OCI-LY7 (cell line): ENCODE results near the gene PSKH1. TPM values are rescaled to one million over a fixed set of nuclear protein-coding genes. Genes with fewer than 3 reads are reported as not detected.

Experiments used
- BruUV-seq: library from RNA; stranded (reverse); fragments of 400-500 nt; replicated peaks from 2 replicates; lab custom pipeline; 2021; lab: Mats Ljungman, UMichigan
- CTCF ChIA-PET: fragments of 300-600 bp; sonication (Branson Sonifier 250); formaldehyde crosslinking; loops from one replicate; lab custom pipeline; 2022; ENCODE audit warnings: antibody characterized with exemption; ENCODE audit not compliant: unreplicated experiment; lab: Charles Lee
- POLR2A ChIA-PET: fragments of 300-600 bp; sonication (Branson Sonifier 250); formaldehyde crosslinking; loops from one replicate; lab custom pipeline; 2022; ENCODE audit warnings: antibody characterized with exemption; lab: Charles Lee
- DNase-seq: peaks from one replicate; pipeline ENCODE4 v3.0.0-alpha.2; 2015; ENCODE audit warnings: low spot score
- H2AFZ ChIP-seq: fragments of 200-600 bp; sonication (generic), shearing (Covaris generic); 2 replicates; pipeline ENCODE4 v1.6.1; 2014; ENCODE audit warnings: mild to moderate bottlenecking, antibody characterized with exemption, low read length, moderate library complexity
- H3K27ac ChIP-seq: fragments of 200-600 bp; sonication (generic); 2 replicates; pipeline ENCODE4 v1.5.1; 2014; ENCODE audit warnings: mixed run types, low read depth, mild to moderate bottlenecking, moderate library complexity, low read length, inconsistent platforms; ENCODE audit not compliant: poor library complexity, severe bottlenecking
- H3K36me3 ChIP-seq: fragments of 200-600 bp; sonication (generic); 2 replicates; pipeline ENCODE4 v1.6.1; 2014; ENCODE audit warnings: mild to moderate bottlenecking, antibody characterized with exemption, low read length, moderate library complexity, mixed read lengths; ENCODE audit not compliant: insufficient read depth
- H3K4me1 ChIP-seq: fragments of 200-600 bp; sonication (generic); 2 replicates; pipeline ENCODE4 v1.5.1; 2014; ENCODE audit warnings: mild to moderate bottlenecking, low read length; ENCODE audit not compliant: insufficient read depth, poor library complexity, severe bottlenecking
- H3K4me2 ChIP-seq: fragments of 200-600 bp; sonication (generic); 2 replicates; pipeline ENCODE4 v1.6.1; 2014; ENCODE audit warnings: mild to moderate bottlenecking, low read length
- H3K4me3 ChIP-seq: fragments of 200-600 bp; sonication (generic); 2 replicates; pipeline ENCODE4 v1.5.1; 2014; ENCODE audit warnings: mild to moderate bottlenecking, low read depth, low read length; ENCODE audit not compliant: poor library complexity, severe bottlenecking
- H3K79me2 ChIP-seq: fragments of 200-600 bp; sonication (generic); 2 replicates; pipeline ENCODE4 v1.6.1; 2016; ENCODE audit warnings: low read depth, mild to moderate bottlenecking, low read length, moderate library complexity, mixed read lengths; ENCODE audit not compliant: insufficient read depth
- H3K9me2 ChIP-seq: fragments of 200-600 bp; sonication (generic); 2 replicates; pipeline ENCODE4 v1.6.1; 2016; ENCODE audit warnings: mild to moderate bottlenecking, low read length, mixed read lengths; ENCODE audit not compliant: insufficient read depth
- H3K9me3 ChIP-seq: fragments of 200-600 bp; sonication (generic); 2 replicates; pipeline ENCODE4 v1.6.1; 2014; ENCODE audit warnings: mild to moderate bottlenecking, mixed run types, low read length, mixed read lengths
- H4K20me1 ChIP-seq: fragments of 200-600 bp; sonication (generic); 2 replicates; pipeline ENCODE4 v1.6.1; 2014; ENCODE audit warnings: mild to moderate bottlenecking, antibody characterized with exemption, low read length, moderate library complexity, mixed read lengths; ENCODE audit not compliant: insufficient read depth
- CTCF ChIP-seq: fragments of 200-600 bp; sonication (generic); conservative IDR thresholded peaks from 2 replicates; pipeline ENCODE4 v1.5.1; 2014; ENCODE audit warnings: mild to moderate bottlenecking, antibody characterized with exemption, low read length, moderate library complexity, mixed read lengths
- EZH2phosphoT487 ChIP-seq: fragments of 200-600 bp; sonication (generic); IDR thresholded peaks from 2 replicates; pipeline ENCODE4 v1.6.1; 2018; ENCODE audit warnings: low read depth, borderline replicate concordance, mild to moderate bottlenecking, mixed run types, antibody characterized with exemption, low read length, moderate library complexity, mixed read lengths
- intact Hi-C: fragments of 100-400 bp; cut with micrococcal nuclease; formaldehyde crosslinking; loops from one replicate; pipeline ENCODE4 v1.10.0; 2022; ENCODE audit not compliant: unreplicated experiment
- total RNA-seq, 2 experiments: library from RNA; depleted of rRNA in 1 of 2; stranded (reverse); fragments of >200 nt in 1 of 2; shearing (Covaris generic) in 1 of 2; gene quantifications; 2 replicates each; pipeline ENCODE4 v1.2.3, GENCODE V29; 2014 to 2022

Gene PSKH1
- total RNA-seq, 2 experiments from 2014 or later, result 10.4 to 27.1 TPM

DNA sequence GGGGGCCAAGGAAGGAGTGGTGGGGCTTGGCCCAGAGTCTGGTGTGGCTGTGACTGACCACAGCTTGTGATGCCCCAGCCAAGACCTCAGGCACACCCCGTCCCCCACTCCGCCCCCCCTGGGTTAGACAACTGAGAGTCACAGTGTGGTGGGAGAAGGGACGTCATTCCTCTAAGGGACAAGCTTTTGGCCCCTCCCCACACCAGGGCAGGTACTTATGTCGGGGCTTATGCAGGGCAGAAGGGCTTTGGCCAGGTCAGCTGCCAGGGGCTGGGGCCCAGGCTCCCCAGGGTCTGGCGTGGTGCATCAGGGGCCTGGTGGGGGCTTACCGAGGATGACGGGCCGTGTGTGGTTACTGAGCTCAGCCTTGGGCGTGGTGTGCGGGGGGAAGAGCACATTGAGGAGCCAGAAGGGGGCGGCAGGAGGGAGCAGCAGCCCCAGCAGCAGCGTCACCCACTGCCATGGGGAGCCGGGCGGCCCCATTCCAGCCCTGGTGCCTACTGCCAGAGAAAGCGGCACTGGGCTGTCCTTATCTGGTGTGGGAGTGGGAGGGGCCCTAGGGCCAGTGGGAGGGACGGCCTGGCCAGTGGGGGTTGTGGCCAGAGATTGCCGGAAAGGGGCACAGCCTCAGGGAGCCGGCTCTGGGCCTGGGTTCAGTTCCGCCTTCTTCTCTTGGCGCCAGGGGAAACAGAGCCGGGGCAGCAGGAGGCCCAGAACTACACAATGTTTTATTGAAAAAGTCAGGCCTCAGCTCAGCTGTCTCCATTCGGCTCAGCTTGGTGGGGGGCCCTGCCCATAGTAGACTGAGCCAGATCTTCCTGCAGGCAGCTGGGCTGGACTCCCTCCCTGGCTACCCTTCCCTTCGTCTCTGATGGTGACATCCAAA lies 50.8 kb downstream of the PSKH1 start, which contains the start of gene LCAT:
LCAT (minus strand) TSS at position 502 of the 886 bp plus-strand sequence; CDS start at position 483, 19 bp downstream.
- BruUV-seq, result no TSS peak
- POLR2A ChIA-PET, result no interaction called here
- CTCF ChIA-PET, result interaction anchor here (0.6 kb wide), 1 partner anchor 8 kb away, joined by 3 read pairs; no protein-coding TSS in a partner anchor
- no peak for TF ChIP-seq EZH2phosphoT487
- TF ChIP-seq CTCF, result peak; percentile 42; the same call in 1 of the 2 replicates
- peaks cover 17% of the 10 kb centered on the region for H3K4me1 ChIP-seq
- H3K79me2 ChIP-seq, result no peaks in the 10 kb centered on the region
- no peak within 1 kb of the TSS for H3K4me2 ChIP-seq
- no peaks in the 10 kb centered on the region for H3K9me3 ChIP-seq
- intact Hi-C loops, result no loop called here
- no peak within 1 kb of the TSS for H3K27ac ChIP-seq
- H2AFZ ChIP-seq, result no peak within 1 kb of the TSS
- no peak within 1 kb of the TSS for H3K4me3 ChIP-seq
- no peaks in the 10 kb centered on the region for H4K20me1 ChIP-seq
- H3K9me2 ChIP-seq, result no peaks in the 10 kb centered on the region
- DNase-seq, result no peak
- no peaks in the 10 kb centered on the region for H3K36me3 ChIP-seq

DNA sequence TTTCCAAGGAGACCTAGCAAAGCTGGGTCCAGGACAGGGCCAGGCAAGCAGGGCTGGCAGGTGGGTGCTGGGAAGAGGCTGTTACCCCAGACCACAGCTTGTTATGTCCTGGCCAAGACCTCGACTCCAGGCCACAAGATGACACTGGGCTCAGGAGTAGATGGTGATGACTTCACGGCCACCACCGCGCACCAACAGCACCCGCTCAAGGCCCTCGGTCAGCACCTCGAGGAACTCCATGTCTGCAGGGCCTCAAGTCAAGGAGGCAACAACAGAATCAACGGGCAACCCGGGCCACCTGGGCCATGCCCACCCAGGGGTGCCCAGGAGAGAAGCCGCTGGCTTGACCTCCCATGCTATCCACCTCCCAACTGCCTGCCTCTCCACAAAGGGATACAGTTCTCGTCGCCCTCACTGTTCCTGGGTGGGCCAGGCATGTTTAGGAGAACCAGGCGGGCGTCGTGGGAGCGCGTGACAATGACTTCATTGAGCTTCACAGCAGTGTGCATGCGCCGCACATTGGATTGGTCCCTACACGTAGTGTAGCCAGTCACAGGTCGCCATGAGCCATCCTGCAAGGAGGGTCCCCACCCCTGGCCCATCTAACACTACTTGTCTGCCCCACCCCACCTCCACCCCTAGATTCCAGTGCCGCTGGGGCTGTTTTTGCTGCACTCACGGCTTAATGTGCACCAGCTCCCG lies 51.8 kb downstream of the PSKH1 start:
- no peak for TF ChIP-seq CTCF
- TF ChIP-seq EZH2phosphoT487, result no peak
- peaks cover 12% of the 10 kb centered on the region for H3K4me1 ChIP-seq
- no peak overlapping the region for H2AFZ ChIP-seq
- H3K4me2 ChIP-seq, result no peak overlapping the region
- DNase-seq, result no peak
- intact Hi-C loops, result no loop called here
- ChIA-PET POLR2A (no interaction called here), CTCF (no interaction called here)
- no peaks in the 10 kb centered on the region for H3K36me3 ChIP-seq
- H3K27ac ChIP-seq, result no peak overlapping the region
- no peaks in the 10 kb centered on the region for H3K9me3 ChIP-seq
- H4K20me1 ChIP-seq, result no peaks in the 10 kb centered on the region
- no peak overlapping the region for H3K4me3 ChIP-seq
- no peaks in the 10 kb centered on the region for H3K9me2 ChIP-seq
- no TSS peak for BruUV-seq
- no peaks in the 10 kb centered on the region for H3K79me2 ChIP-seq
